Activated T-cell treated with anti-CD3 and anti-CD28 coated beads, Interleukin-2, amount 50 U/mL, for 72 hours (primary cell): Measurements from ENCODE around the gene LSP1. TPM values are rescaled to one million over a fixed set of nuclear protein-coding genes. Genes with fewer than 3 reads are reported as not detected.

Experiments used
- ATAC-seq, 2 donors: fragments of 150-1000 bp; cut with Tn5 transposase; replicated peaks in 1 of 2; 2 replicates each; pipeline ENCODE4 v1.10.0; 2021; ENCODE audit warnings: moderate library complexity in 2 of 2, mild to moderate bottlenecking in 1 of 2
- DNase-seq, 2 donors: peaks; one replicate each; pipeline ENCODE4 v3.0.0; 2021 to 2022; ENCODE audit warnings: mixed read lengths in 1 of 2
- H3K27ac Mint-ChIP-seq: one replicate; pipeline ENCODE4 v1.8.0; 2022; ENCODE audit warnings: mild to moderate bottlenecking, moderate library complexity, mixed read lengths
- H3K27me3 Mint-ChIP-seq: one replicate; pipeline ENCODE4 v1.8.0; 2022; ENCODE audit warnings: low read depth, mixed read lengths
- H3K36me3 Mint-ChIP-seq, 2 donors: one replicate each; pipeline ENCODE4 v1.8.0; 2022; ENCODE audit warnings: mixed read lengths in 2 of 2, mild to moderate bottlenecking in 1 of 2; ENCODE audit not compliant: insufficient read depth in 2 of 2
- H3K4me1 Mint-ChIP-seq: one replicate; pipeline ENCODE4 v1.8.0; 2022; ENCODE audit warnings: low read depth, mixed read lengths
- H3K4me3 Mint-ChIP-seq, 2 donors: one replicate each; pipeline ENCODE4 v1.8.0; 2022; ENCODE audit warnings: mild to moderate bottlenecking in 2 of 2, mixed read lengths in 2 of 2, moderate library complexity in 2 of 2
- H3K9me3 Mint-ChIP-seq, 2 donors: one replicate each; pipeline ENCODE4 v1.8.0; 2022; ENCODE audit warnings: mixed read lengths in 2 of 2
- total RNA-seq, 2 donors: library from RNA; stranded (reverse); gene quantifications; one replicate each; pipeline ENCODE4 v1.2.3, GENCODE V29; 2022

The LSP1 gene
- total RNA-seq, 2 donors from 2014 or later = 301 to 312 TPM

GRCh38 chr11:1888347-1888753, 35.5 kb downstream of the LSP1 start:
- Mint-ChIP-seq H3K4me3 (peak overlapping the region; percentile 63 to 73), H3K4me1 (peaks cover 34% of the 10 kb centered on the region), H3K36me3 (peaks cover 0 to 6% of the 10 kb centered on the region in 2 donors), H3K27ac (no peak overlapping the region), H3K27me3 (no peaks in the 10 kb centered on the region), H3K9me3 (peaks cover 0 to 4% of the 10 kb centered on the region in 2 donors)
- ATAC-seq (no peak), DNase-seq (no peak)

- ATAC-seq = peak; percentile 3 to 8
- Mint-ChIP-seq H3K27ac (peak overlapping the region; percentile 22), H3K4me1 (peaks cover 39% of the 10 kb centered on the region), H3K9me3 (peaks cover 3 to 8% of the 10 kb centered on the region in 2 donors), H3K27me3 (no peaks in the 10 kb centered on the region), H3K36me3 (peaks cover 2 to 6% of the 10 kb centered on the region in 2 donors), H3K4me3 (peak overlapping the region; percentile 63 to 73)
- DNase-seq = no peak
These were observed 35.9 kb downstream of the LSP1 start for GRCh38 chr11:1888811-1889210.

- DNase-seq = peak; percentile 80 to 83
- H3K27ac Mint-ChIP-seq = peak overlapping the region; percentile 22
- peak; percentile 81 to 89 for ATAC-seq
- peaks cover 40% of the 10 kb centered on the region for H3K4me1 Mint-ChIP-seq
- no peaks in the 10 kb centered on the region for H3K27me3 Mint-ChIP-seq
- peak overlapping the region; percentile 63 to 73 for H3K4me3 Mint-ChIP-seq
- peaks cover 3 to 8% of the 10 kb centered on the region in 2 donors for H3K9me3 Mint-ChIP-seq
- H3K36me3 Mint-ChIP-seq = peaks cover 2 to 6% of the 10 kb centered on the region in 2 donors
These were observed 36.5 kb downstream of the LSP1 start for GRCh38 chr11:1889224-1889930.

GRCh38 chr11:1889941-1890855, 37.3 kb downstream of the LSP1 start:
- H3K27me3 Mint-ChIP-seq = no peaks in the 10 kb centered on the region
- peaks cover 3 to 8% of the 10 kb centered on the region in 2 donors for H3K9me3 Mint-ChIP-seq
- H3K36me3 Mint-ChIP-seq = peaks cover 2 to 6% of the 10 kb centered on the region in 2 donors
- H3K4me1 Mint-ChIP-seq = peaks cover 40% of the 10 kb centered on the region
- ATAC-seq = peak; percentile 10 to 15
- DNase-seq = peak; percentile 24 to 25
- H3K27ac Mint-ChIP-seq = no peak overlapping the region
- peak overlapping the region; percentile 45 to 73 for H3K4me3 Mint-ChIP-seq

- H3K27me3 Mint-ChIP-seq = peaks cover under 1% of the 10 kb centered on the region
- H3K4me3 Mint-ChIP-seq = peak overlapping the region; percentile 45 to 73
- H3K36me3 Mint-ChIP-seq = peaks cover 2 to 6% of the 10 kb centered on the region in 2 donors
- no peak overlapping the region for H3K27ac Mint-ChIP-seq
- DNase-seq = peak in 1 of 2 donors; percentile 12
- H3K4me1 Mint-ChIP-seq = peaks cover 40% of the 10 kb centered on the region
- H3K9me3 Mint-ChIP-seq = peaks cover 3 to 8% of the 10 kb centered on the region in 2 donors
- peak; percentile 5 to 12 for ATAC-seq
These were observed 38.3 kb downstream of the LSP1 start for GRCh38 chr11:1890856-1891830.

- Mint-ChIP-seq H3K36me3 (peaks cover 2 to 6% of the 10 kb centered on the region in 2 donors), H3K4me3 (peak within 1 kb of the TSS; percentile 45 to 73), H3K4me1 (peaks cover 40% of the 10 kb centered on the region), H3K27ac (no peak within 1 kb of the TSS), H3K9me3 (peaks cover 3 to 8% of the 10 kb centered on the region in 2 donors), H3K27me3 (peaks cover 7% of the 10 kb centered on the region)
- no peak for DNase-seq
- no peak for ATAC-seq
These were observed 38.9 kb downstream of the LSP1 start, which contains the start of gene PRR33 for GRCh38 chr11:1891831-1892115. Gene PRR33, minus strand, starts transcription at chr11:1891895. Its CDS starts 1,311 bp downstream, at chr11:1890584.

- Mint-ChIP-seq H3K4me3 (peak overlapping the region in 1 of 2 donors; percentile 36), H3K9me3 (peaks cover 3 to 8% of the 10 kb centered on the region in 2 donors), H3K36me3 (peaks cover 2 to 6% of the 10 kb centered on the region in 2 donors), H3K27me3 (peaks cover 10% of the 10 kb centered on the region), H3K4me1 (peaks cover 40% of the 10 kb centered on the region), H3K27ac (no peak overlapping the region)
- no peak for DNase-seq
- no peak for ATAC-seq
These were observed 39.2 kb downstream of the LSP1 start for GRCh38 chr11:1892116-1892515.

- Mint-ChIP-seq H3K36me3 (peaks cover 2 to 6% of the 10 kb centered on the region in 2 donors), H3K4me1 (peaks cover 40% of the 10 kb centered on the region), H3K9me3 (peaks cover 3 to 8% of the 10 kb centered on the region in 2 donors), H3K27ac (no peak overlapping the region), H3K27me3 (peaks cover 14% of the 10 kb centered on the region), H3K4me3 (no peak overlapping the region)
- ATAC-seq (no peak), DNase-seq (no peak)
These were observed 39.7 kb downstream of the LSP1 start for GRCh38 chr11:1892558-1892957.

- H3K4me1 Mint-ChIP-seq = peaks cover 34% of the 10 kb centered on the region
- peaks cover 2 to 5% of the 10 kb centered on the region in 2 donors for H3K36me3 Mint-ChIP-seq
- no peak for ATAC-seq
- no peak overlapping the region for H3K27ac Mint-ChIP-seq
- H3K4me3 Mint-ChIP-seq = no peak overlapping the region
- DNase-seq = no peak
- peaks cover 3 to 8% of the 10 kb centered on the region in 2 donors for H3K9me3 Mint-ChIP-seq
- H3K27me3 Mint-ChIP-seq = peaks cover 16% of the 10 kb centered on the region
These were observed 40.9 kb downstream of the LSP1 start for GRCh38 chr11:1893581-1894359.

- peaks cover 30% of the 10 kb centered on the region for H3K4me1 Mint-ChIP-seq
- H3K27ac Mint-ChIP-seq = no peak overlapping the region
- peaks cover 2 to 4% of the 10 kb centered on the region in 2 donors for H3K36me3 Mint-ChIP-seq
- H3K27me3 Mint-ChIP-seq = peaks cover 16% of the 10 kb centered on the region
- DNase-seq (no peak), ATAC-seq (no peak)
- H3K4me3 Mint-ChIP-seq = no peak overlapping the region
- peaks cover 3 to 8% of the 10 kb centered on the region in 2 donors for H3K9me3 Mint-ChIP-seq
These were observed 41.9 kb downstream of the LSP1 start for GRCh38 chr11:1894759-1895158.

GRCh38 chr11:1896468-1896867, 43.6 kb downstream of the LSP1 start:
- peaks cover 16% of the 10 kb centered on the region for H3K4me1 Mint-ChIP-seq
- DNase-seq (no peak), ATAC-seq (no peak)
- peaks cover 2% of the 10 kb centered on the region in 2 donors for H3K36me3 Mint-ChIP-seq
- no peak overlapping the region for H3K27ac Mint-ChIP-seq
- H3K4me3 Mint-ChIP-seq = no peak overlapping the region
- H3K9me3 Mint-ChIP-seq = peaks cover 3 to 8% of the 10 kb centered on the region in 2 donors
- H3K27me3 Mint-ChIP-seq = peaks cover 16% of the 10 kb centered on the region
